GM12878 (cell line): ENCODE data around the gene PRMT7. TPM values are rescaled to one million over a fixed set of nuclear protein-coding genes. Genes with fewer than 3 reads are reported as not detected.

Source experiments
- ATAC-seq: fragments of 200-7000 bp; cut with Tn5 transposase; 3 replicates; pipeline ENCODE4 v1.9.1; 2020; ENCODE audit warnings: mild to moderate bottlenecking, moderate library complexity
- BruUV-seq: library from RNA; stranded (reverse); fragments of 400-500 nt; replicated peaks from 2 replicates; lab custom pipeline; 2021; lab: Mats Ljungman, UMichigan
- CTCF ChIA-PET: fragments of 300-600 bp; sonication (Branson Sonifier 250); formaldehyde crosslinking; extraction: SDS; loops from one replicate; lab custom pipeline; 2021; ENCODE audit warnings: inconsistent platforms; lab: Yijun Ruan, JAX
- POLR2A ChIA-PET: fragments of 350-600 bp; formaldehyde crosslinking; extraction: SDS; loops from one replicate; lab custom pipeline; 2021; ENCODE audit warnings: inconsistent platforms; lab: Charles Lee
- RAD21 ChIA-PET: fragments of 300-600 bp; sonication (Branson Sonifier 250); formaldehyde crosslinking; loops from one replicate; lab custom pipeline; 2023; ENCODE audit warnings: antibody characterized with exemption; ENCODE audit not compliant: unreplicated experiment; lab: Charles Lee
- SMC1A ChIA-PET: fragments of 300-600 bp; sonication (Branson Sonifier 250); formaldehyde crosslinking; loops from one replicate; lab custom pipeline; 2023; ENCODE audit not compliant: unreplicated experiment, uncharacterized antibody; lab: Charles Lee
- DNase-seq: peaks from one replicate; pipeline ENCODE4 v3.0.0-alpha.2; 2011; ENCODE audit warnings: low read depth, low spot score
- FAIRE-seq: peaks from 3 replicates; lab custom pipeline; 2011; peaks lifted over from hg19 to GRCh38; lab: Jason Lieb, UNC
- H2AFZ ChIP-seq: 2 replicates; pipeline ENCODE4 v1.6.0; 2011; ENCODE audit warnings: low read depth, low read length, control low read depth; ENCODE audit not compliant: control insufficient read depth
- H3K27ac ChIP-seq: 2 replicates; pipeline ENCODE4 v1.5.1; 2011; ENCODE audit warnings: control low read depth; ENCODE audit not compliant: control insufficient read depth, insufficient read depth
- H3K27me3 ChIP-seq, 2 experiments: replicated peaks in 1 of 2; 2 replicates each; pipeline versions ENCODE4 v1.6.0 to v1.6.1; 2011; ENCODE audit warnings: low read length in 1 of 2; ENCODE audit not compliant: control insufficient read depth in 2 of 2, insufficient read depth in 2 of 2
- H3K36me3 ChIP-seq, 2 experiments: 2 replicates each; pipeline ENCODE4 v1.5.1; 2011; ENCODE audit warnings: low read length in 1 of 2; ENCODE audit not compliant: control insufficient read depth in 2 of 2, insufficient read depth in 2 of 2
- H3K4me1 ChIP-seq: 2 replicates; pipeline ENCODE4 v1.6.1; 2011; ENCODE audit warnings: mild to moderate bottlenecking, low read length, moderate library complexity, mixed read lengths; ENCODE audit not compliant: control insufficient read depth, insufficient read depth
- H3K4me2 ChIP-seq: 2 replicates; pipeline ENCODE4 v1.6.0; 2011; ENCODE audit warnings: control low read depth; ENCODE audit not compliant: control insufficient read depth, insufficient read depth
- H3K4me3 ChIP-seq: fragments of 200-600 bp; sonication (generic); 2 replicates; pipeline ENCODE4 v1.5.1; 2016
- H3K79me2 ChIP-seq: 2 replicates; pipeline ENCODE4 v1.6.0; 2011; ENCODE audit warnings: low read length; ENCODE audit not compliant: control insufficient read depth, insufficient read depth
- H3K9ac ChIP-seq: 2 replicates; pipeline ENCODE4 v1.8.0; 2011; ENCODE audit warnings: low read length, control low read depth, mixed read lengths; ENCODE audit not compliant: control insufficient read depth, insufficient read depth
- H3K9me3 ChIP-seq: replicated peaks from 3 replicates; pipeline ENCODE4 v1.5.1; 2011; ENCODE audit warnings: mild to moderate bottlenecking, low read length; ENCODE audit not compliant: control insufficient read depth, insufficient read depth
- H4K20me1 ChIP-seq: 2 replicates; pipeline ENCODE4 v1.6.0; 2011; ENCODE audit not compliant: control insufficient read depth, insufficient read depth
- FOXM1 ChIP-seq: IDR thresholded peaks from 2 replicates; pipeline ENCODE4 v1.6.1; 2012; ENCODE audit warnings: low read depth, mild to moderate bottlenecking, inconsistent platforms, low read length, moderate library complexity
- NR2C1 ChIP-seq: fragments of 450-650 bp; IDR thresholded peaks from 2 replicates; pipeline ENCODE4 v1.6.1; 2017; ENCODE audit warnings: antibody characterized with exemption, mild to moderate bottlenecking, moderate library complexity
- NRF1 ChIP-seq: conservative IDR thresholded peaks from 2 replicates; pipeline ENCODE4 v1.6.1; 2011; ENCODE audit warnings: mild to moderate bottlenecking, low read depth, low read length, improper control_type of control experiment
- PKNOX1 ChIP-seq: fragments of 450-650 bp; IDR thresholded peaks from 2 replicates; pipeline ENCODE4 v1.6.1; 2016; ENCODE audit warnings: mild to moderate bottlenecking
- POLR2AphosphoS5 ChIP-seq: IDR thresholded peaks from 2 replicates; pipeline ENCODE4 v1.6.1; 2011; ENCODE audit warnings: mild to moderate bottlenecking, low read length, inconsistent platforms
- RFX5 ChIP-seq: IDR thresholded peaks from 2 replicates; pipeline ENCODE4 v1.6.1; 2011; ENCODE audit warnings: low read depth, low read length, improper control_type of control experiment
- TARDBP ChIP-seq: IDR thresholded peaks from 2 replicates; pipeline ENCODE4 v1.6.1; 2016; ENCODE audit warnings: borderline replicate concordance
- USF2 ChIP-seq: IDR thresholded peaks from 2 replicates; pipeline ENCODE4 v1.6.1; 2011; ENCODE audit warnings: low read depth, low read length, improper control_type of control experiment, borderline replicate concordance
- ZBED1 ChIP-seq: IDR thresholded peaks from 2 replicates; pipeline ENCODE4 v1.6.1; 2016; ENCODE audit warnings: borderline replicate concordance
- ZBTB40 ChIP-seq: fragments of 450-650 bp; IDR thresholded peaks from 2 replicates; pipeline ENCODE4 v1.6.1; 2016; ENCODE audit warnings: mild to moderate bottlenecking, moderate library complexity, borderline replicate concordance
- ZNF274 ChIP-seq: IDR thresholded peaks from one replicate; pipeline ENCODE4 v1.8.0; 2011; ENCODE audit not compliant: insufficient read length, insufficient read depth
- ZNF622 ChIP-seq: fragments of 450-650 bp; IDR thresholded peaks from 2 replicates; pipeline ENCODE4 v1.6.1; 2017; ENCODE audit warnings: mild to moderate bottlenecking, inconsistent platforms
- WGBS: methylation state at CpG from one replicate; pipeline ENCODE4 v1.1.6; 2016; ENCODE audit warnings: low lambda C conversion rate; ENCODE audit not compliant: insufficient replicate concordance, insufficient coverage; ENCODE audit errors: missing lambda C conversion rate; 5-methylcytosine and 5-hydroxymethylcytosine counted together
- in situ Hi-C: fragments of 300-500 bp; cut with MboI; formaldehyde crosslinking; loops from 9 replicates; pipeline ENCODE4 v1.14.3; 2018; ENCODE audit warnings: mixed read lengths
- intact Hi-C: fragments of 100-400 bp; cut with micrococcal nuclease; formaldehyde crosslinking; loops from one replicate; pipeline ENCODE4 v1.14.2; 2022; ENCODE audit not compliant: unreplicated experiment
- polyA plus RNA-seq, 11 experiments: library from polyadenylated mRNA; depleted of rRNA in 4 of 11; unstranded in 6 of 11; stranded (reverse) in 5 of 11; fragments of >200 nt; fragmentation: Nextera tagmentation in 4 of 11; fragmentation: Illumina TruSeq in 1 of 11; extraction: Ambion mirVana in 4 of 11; extraction: Trizol in 1 of 11; gene quantifications; 1 replicate in 1 of 11; 2 replicates in 10 of 11; pipeline versions ENCODE4 v1.2.1 to v1.2.3, GENCODE V29; 2011 to 2016; ENCODE audit warnings: inconsistent platforms in 2 of 11, missing spikeins in 2 of 11, low read depth in 1 of 11
- total RNA-seq, 4 experiments: library from RNA; depleted of rRNA in 3 of 4; stranded (reverse); fragments of >200 nt in 3 of 4; fragmentation: Illumina TruSeq in 1 of 4; extraction: Trizol in 1 of 4; gene quantifications; 2 replicates each; pipeline versions ENCODE4 v1.2.1 to v1.2.3, GENCODE V29; 2013 to 2021

The PRMT7 gene
- total and polyA plus RNA-seq, 10 of the 15 experiments (the other 5 are each of a cell fraction or from before 2014, with no cell fraction given), result 5.1 to 56.1 (median 42.0) TPM

- TF ChIP-seq ZBTB40, result no peak
- TF ChIP-seq FOXM1, result no peak
- TF ChIP-seq RFX5, result no peak
- no peak for TF ChIP-seq NR2C1
- TF ChIP-seq POLR2AphosphoS5, result no peak
- TF ChIP-seq ZNF622, result no peak
- TF ChIP-seq ZNF274, result no peak
These were observed 13.5 kb downstream of the PRMT7 start (continued) for GRCh38 chr16:68324336-68324735.

- ATAC-seq, result no peak
- CTCF ChIA-PET, result interaction anchor here (0.8 to 21.7 kb wide), 2 partner anchors 35 to 64 kb away, joined by 3 to 747 read pairs; partner anchors contain the start of gene SLC7A6
- 98% methylated on average over 8 of the region's 8 CpGs for WGBS
- H3K27ac ChIP-seq, result no peak overlapping the region
- no peaks in the 10 kb centered on the region; the same call in 1 of the 2 replicates for H3K79me2 ChIP-seq
- POLR2A ChIA-PET, result interaction anchor here (0.5 kb wide), 1 partner anchor 1297 kb away, joined by 3 read pairs; no protein-coding TSS in a partner anchor
- H4K20me1 ChIP-seq, result no peaks in the 10 kb centered on the region
- H3K27me3 ChIP-seq, result no peaks in the 10 kb centered on the region
- TF ChIP-seq USF2 (no peak), PKNOX1 (no peak), ZBED1 (no peak), TARDBP (no peak), NRF1 (no peak)
- TF ChIP-seq, all 136 proteins: peak for 0
- Histone ChIP-seq H3K4me3 (no peak overlapping the region), H3K9ac (no peak overlapping the region), H3K4me2 (no peak overlapping the region), H3K4me1 (peaks cover 14% of the 10 kb centered on the region), H3K36me3 (peaks cover 6 to 26% of the 10 kb centered on the region in 2 experiments), H2AFZ (no peak overlapping the region), H3K9me3 (no peaks in the 10 kb centered on the region)
- DNase-seq (no peak), FAIRE-seq (no peak)
- intact Hi-C loops (no loop called here), in situ Hi-C loops (loop anchor here (5.0 kb wide), 1 partner anchor 68 kb away; no protein-coding TSS in a partner anchor)
- SMC1A ChIA-PET, result interaction anchor here (0.5 to 7.2 kb wide), 4 partner anchors 17 to 67 kb away, joined by 3 to 85 read pairs (median 16); partner anchors contain the start of gene SLC7A6
- no TSS peak for BruUV-seq
- RAD21 ChIA-PET, result interaction anchor here (15.5 kb wide), 1 partner anchor 63 kb away, joined by 399 read pairs; the partner anchor contains the start of gene SLC7A6
These were observed 14.1 kb downstream of the PRMT7 start for GRCh38 chr16:68324780-68325357.
